Urinary bladder (tissue), 4 donors: ENCODE data around the gene KIF6. TPM values are rescaled to one million over a fixed set of nuclear protein-coding genes. Genes with fewer than 3 reads are reported as not detected.

ENCODE experiments used
- DNase-seq: peaks from one replicate; pipeline ENCODE4 v3.0.0-alpha.2; 2015; ENCODE audit errors: extremely low spot score
- H3K27ac ChIP-seq: one replicate; pipeline ENCODE4 v1.5.1; 2013; ENCODE audit warnings: low read depth, mild to moderate bottlenecking, moderate library complexity
- H3K36me3 ChIP-seq: one replicate; pipeline ENCODE4 v1.6.1; 2013; ENCODE audit warnings: mild to moderate bottlenecking, moderate library complexity; ENCODE audit not compliant: insufficient read depth
- H3K4me1 ChIP-seq: one replicate; pipeline ENCODE4 v1.6.1; 2013; ENCODE audit warnings: mild to moderate bottlenecking, moderate library complexity; ENCODE audit not compliant: insufficient read depth
- H3K4me3 ChIP-seq: one replicate; pipeline ENCODE4 v1.5.1; 2013; ENCODE audit warnings: low read depth, low read length
- WGBS: extraction: QIAGEN DNeasy Blood & Tissue Kit; methylation state at CpG from one replicate; pipeline ENCODE4 v1.1.7; 2013; 5-methylcytosine and 5-hydroxymethylcytosine counted together
- polyA plus RNA-seq: library from polyadenylated mRNA; stranded (reverse); fragments of 200-250 nt; gene quantifications from one replicate; pipeline ENCODE4 v1.2.3, GENCODE V29; 2013
- total RNA-seq: library from RNA; depleted of rRNA; stranded (reverse); fragments of >200 nt; gene quantifications from one replicate; pipeline ENCODE4 v1.2.3, GENCODE V29; 2014
- donor health status: healthy with polysubstance abuse.
- donor health status: healthy.

Gene KIF6
- total and polyA plus RNA-seq, 2 donors: 0.14 to 1.1 TPM

GRCh38 chr6:39330476-39330875 lies 394.7 kb downstream of the KIF6 start:
- H3K27ac ChIP-seq: no peak overlapping the region
- no peak overlapping the region for H3K4me3 ChIP-seq
- WGBS: 56% methylated on average over 3 of the region's 3 CpGs
- H3K4me1 ChIP-seq: no peaks in the 10 kb centered on the region
- H3K36me3 ChIP-seq: no peaks in the 10 kb centered on the region
- no peak for DNase-seq

- no peak for DNase-seq
- Histone ChIP-seq H3K4me1 (no peaks in the 10 kb centered on the region), H3K27ac (no peak overlapping the region), H3K4me3 (no peak overlapping the region), H3K36me3 (no peaks in the 10 kb centered on the region)
- 78% methylated on average over 3 of the region's 3 CpGs for WGBS
These were observed 395.2 kb downstream of the KIF6 start for GRCh38 chr6:39330057-39330456.

- H3K27ac ChIP-seq: no peak overlapping the region
- H3K4me3 ChIP-seq: no peak overlapping the region
- no peaks in the 10 kb centered on the region for H3K36me3 ChIP-seq
- H3K4me1 ChIP-seq: no peaks in the 10 kb centered on the region
- 85% methylated on average over 12 of the region's 12 CpGs for WGBS
- DNase-seq: no peak
These were observed 397.1 kb downstream of the KIF6 start for GRCh38 chr6:39328066-39328465.

- no peak for DNase-seq
- Histone ChIP-seq H3K4me1 (no peaks in the 10 kb centered on the region), H3K4me3 (no peak overlapping the region), H3K36me3 (no peaks in the 10 kb centered on the region), H3K27ac (no peak overlapping the region)
- WGBS: 65% methylated on average over 5 of the region's 5 CpGs
These were observed 397.7 kb downstream of the KIF6 start for GRCh38 chr6:39327507-39327906.

- DNase-seq: no peak
- Histone ChIP-seq H3K4me3 (no peak within 1 kb of the TSS), H3K27ac (no peak within 1 kb of the TSS), H3K4me1 (no peaks in the 10 kb centered on the region), H3K36me3 (no peaks in the 10 kb centered on the region)
- WGBS: 81% methylated on average over 11 of the region's 11 CpGs
These were observed 402.8 kb downstream of the KIF6 start, which contains the start of gene KCNK16 for GRCh38 chr6:39322306-39322850. Gene KCNK16, minus strand, starts transcription at chr6:39322702. Its CDS starts 162 bp downstream, at chr6:39322540.

- WGBS: 69% methylated on average over 5 of the region's 5 CpGs
- Histone ChIP-seq H3K4me1 (no peaks in the 10 kb centered on the region), H3K4me3 (no peak overlapping the region), H3K36me3 (no peaks in the 10 kb centered on the region), H3K27ac (no peak overlapping the region)
- no peak for DNase-seq
These were observed 403.4 kb downstream of the KIF6 start for GRCh38 chr6:39321761-39322160.

- 74% methylated on average over 10 of the region's 10 CpGs for WGBS
- no peak overlapping the region for H3K4me3 ChIP-seq
- no peaks in the 10 kb centered on the region for H3K4me1 ChIP-seq
- H3K36me3 ChIP-seq: no peaks in the 10 kb centered on the region
- H3K27ac ChIP-seq: no peak overlapping the region
- no peak for DNase-seq
These were observed 404.7 kb downstream of the KIF6 start for GRCh38 chr6:39320363-39320984.

GRCh38 chr6:39319621-39320362 lies 405.4 kb downstream of the KIF6 start:
- Histone ChIP-seq H3K36me3 (no peaks in the 10 kb centered on the region), H3K4me3 (no peak overlapping the region), H3K27ac (no peak overlapping the region), H3K4me1 (no peaks in the 10 kb centered on the region)
- WGBS: 61% methylated on average over 13 of the region's 13 CpGs
- no peak for DNase-seq

- Histone ChIP-seq H3K27ac (no peak overlapping the region), H3K4me1 (no peaks in the 10 kb centered on the region), H3K36me3 (no peaks in the 10 kb centered on the region), H3K4me3 (no peak overlapping the region)
- 88% methylated on average over 3 of the region's 3 CpGs for WGBS
- DNase-seq: no peak
These were observed 408.0 kb downstream of the KIF6 start for GRCh38 chr6:39317256-39317655.

- H3K4me3 ChIP-seq: peak within 1 kb of the TSS; percentile 32
- WGBS: 17% methylated on average over 28 of the region's 28 CpGs
- H3K4me1 ChIP-seq: no peaks in the 10 kb centered on the region
- DNase-seq: no peak
- H3K27ac ChIP-seq: no peak within 1 kb of the TSS
- H3K36me3 ChIP-seq: no peaks in the 10 kb centered on the region
These were observed 410.9 kb downstream of the KIF6 start, which contains the start of gene KCNK17 for GRCh38 chr6:39314273-39314795. Gene KCNK17, minus strand, starts transcription at chr6:39314419. Its CDS starts 99 bp downstream, at chr6:39314320.

GRCh38 chr6:39313526-39314272 lies 411.5 kb downstream of the KIF6 start:
- H3K36me3 ChIP-seq: no peaks in the 10 kb centered on the region
- no peak overlapping the region for H3K27ac ChIP-seq
- DNase-seq: no peak
- WGBS: 2% methylated on average over 80 of the region's 80 CpGs
- H3K4me1 ChIP-seq: no peaks in the 10 kb centered on the region
- H3K4me3 ChIP-seq: peak overlapping the region; percentile 32

- Histone ChIP-seq H3K4me3 (peak overlapping the region; percentile 32), H3K36me3 (no peaks in the 10 kb centered on the region), H3K4me1 (no peaks in the 10 kb centered on the region), H3K27ac (no peak overlapping the region)
- no peak for DNase-seq
- 13% methylated on average over 45 of the region's 45 CpGs for WGBS
These were observed 412.2 kb downstream of the KIF6 start for GRCh38 chr6:39312912-39313525.

- 69% methylated on average over 4 of the region's 4 CpGs for WGBS
- Histone ChIP-seq H3K4me1 (no peaks in the 10 kb centered on the region), H3K36me3 (no peaks in the 10 kb centered on the region), H3K4me3 (no peak overlapping the region), H3K27ac (no peak overlapping the region)
- no peak for DNase-seq
These were observed 414.7 kb downstream of the KIF6 start for GRCh38 chr6:39310542-39310941.
